ENCODE data around the gene HSPA12B. TPM values are rescaled to one million over a fixed set of nuclear protein-coding genes. Genes with fewer than 3 reads are reported as not detected.

The HSPA12B gene
- total and polyA plus RNA-seq, 8 donors: 14.6 to 31.8 (median 22.9) TPM

GRCh38 chr20:3800256-3800877, 67.9 kb downstream of the HSPA12B start:
- ATAC-seq: no peak
- TF ChIP-seq CTCF (IDR thresholded peaks at IDR 0.05): no peak
- Histone ChIP-seq H3K27me3 (no peaks in the 10 kb centered on the region), H3K27ac (peak overlapping the region; percentile 14 to 21), H3K9me3 (no peaks in the 10 kb centered on the region), H3K4me3 (no peak overlapping the region), H3K36me3 (peaks cover 0 to 76% of the 10 kb centered on the region in 2 donors), H3K4me1 (peaks cover 62 to 91% of the 10 kb centered on the region in 2 donors)
- DNase-seq: no peak
- intact Hi-C loops (cut with DNase I): no loop called here

GRCh38 chr20:3800878-3801260, 68.4 kb downstream of the HSPA12B start:
- Histone ChIP-seq H3K9me3 (no peaks in the 10 kb centered on the region), H3K4me1 (peaks cover 63 to 94% of the 10 kb centered on the region in 2 donors), H3K36me3 (peaks cover 0 to 81% of the 10 kb centered on the region in 2 donors), H3K4me3 (no peak overlapping the region), H3K27ac (peak overlapping the region in 1 of 2 donors; percentile 21), H3K27me3 (no peaks in the 10 kb centered on the region)
- TF ChIP-seq CTCF (IDR thresholded peaks at IDR 0.05): no peak
- no peak for DNase-seq
- no peak for ATAC-seq
- intact Hi-C loops (cut with DNase I): no loop called here

GRCh38 chr20:3801299-3801698, 68.8 kb downstream of the HSPA12B start:
- TF ChIP-seq CTCF (IDR thresholded peaks at IDR 0.05): no peak
- DNase-seq (no peak), ATAC-seq (no peak)
- H3K4me1 ChIP-seq: peaks cover 67 to 98% of the 10 kb centered on the region in 2 donors
- no peak overlapping the region for H3K4me3 ChIP-seq
- no peaks in the 10 kb centered on the region for H3K9me3 ChIP-seq
- H3K27me3 ChIP-seq: no peaks in the 10 kb centered on the region
- peak overlapping the region in 1 of 2 donors; percentile 21 for H3K27ac ChIP-seq
- intact Hi-C loops (cut with DNase I): no loop called here
- H3K36me3 ChIP-seq: peaks cover 0 to 85% of the 10 kb centered on the region in 2 donors

- no peak for TF ChIP-seq CTCF (IDR thresholded peaks at IDR 0.05)
- Histone ChIP-seq H3K9me3 (no peaks in the 10 kb centered on the region), H3K27ac (peak overlapping the region; percentile 21 to 69), H3K36me3 (peaks cover 0 to 85% of the 10 kb centered on the region in 2 donors), H3K4me1 (peaks cover 73 to 99% of the 10 kb centered on the region in 2 donors), H3K4me3 (peak overlapping the region in 1 of 2 donors; percentile 7), H3K27me3 (no peaks in the 10 kb centered on the region)
- ATAC-seq (peak; percentile 8), DNase-seq (peak in 1 of 4 donors; percentile 83)
- intact Hi-C loops (cut with DNase I): no loop called here
Observed at GRCh38 chr20:3801846-3802245, 69.4 kb downstream of the HSPA12B start.

Other genes with a start within 250 kb of the HSPA12B start
- gene GFRA4, start 69.3 kb upstream of the HSPA12B start, total RNA-seq: not detected
- gene GFRA4, start 69.3 kb upstream of the HSPA12B start, polyA plus RNA-seq (ENCODE audit: insufficient read length in 6 of 6): not detected
- gene ADAM33, start 50.7 kb upstream of the HSPA12B start, total RNA-seq: 10 to 100 TPM; 15.4 to 16.5 TPM
- 10 to 100 TPM in 4 of 6 donors, 1 to 10 TPM in 2; 7.4 to 18.6 (median 10.7) TPM for gene ADAM33, start 50.7 kb upstream of the HSPA12B start, polyA plus RNA-seq (ENCODE audit: insufficient read length in 6 of 6)
- gene SIGLEC1, start 20.1 kb upstream of the HSPA12B start, total RNA-seq: 10 to 100 TPM; 22.8 to 45.8 TPM
- gene SIGLEC1, start 20.1 kb upstream of the HSPA12B start, polyA plus RNA-seq (ENCODE audit: insufficient read length in 6 of 6): 1 to 10 TPM; 1.8 to 3.5 (median 2.5) TPM
- gene ADISSP, start 35.1 kb downstream of the HSPA12B start, total RNA-seq: 10 to 100 TPM; 19.4 to 35.6 TPM
- gene ADISSP, start 35.1 kb downstream of the HSPA12B start, polyA plus RNA-seq (ENCODE audit: insufficient read length in 6 of 6): 10 to 100 TPM; 20.9 to 37.3 (median 29.4) TPM
- 1 to 10 TPM in 1 of 2 donors, under 1 TPM in 1; 0.26 to 2.8 TPM for gene SPEF1, start 48.8 kb downstream of the HSPA12B start, total RNA-seq
- 1 to 10 TPM in 4 of 6 donors, under 1 TPM in 2; 0.63 to 4.0 (median 1.9) TPM for gene SPEF1, start 48.8 kb downstream of the HSPA12B start, polyA plus RNA-seq (ENCODE audit: insufficient read length in 6 of 6)
- gene CENPB, start 54.1 kb downstream of the HSPA12B start, total RNA-seq: 10 to 100 TPM; 78.5 to 94.5 TPM
- gene CENPB, start 54.1 kb downstream of the HSPA12B start, polyA plus RNA-seq (ENCODE audit: insufficient read length in 6 of 6): 10 to 100 TPM; 38.0 to 62.1 (median 52.9) TPM
- gene CDC25B, start 63.6 kb downstream of the HSPA12B start, total RNA-seq: 100 to 1,000 TPM; 111 to 121 TPM
- 10 to 100 TPM; 50.8 to 77.9 (median 55.1) TPM for gene CDC25B, start 63.6 kb downstream of the HSPA12B start, polyA plus RNA-seq (ENCODE audit: insufficient read length in 6 of 6)
- gene AP5S1, start 87.9 kb downstream of the HSPA12B start, total RNA-seq: 10 to 100 TPM; 12.7 to 13.6 TPM
- 10 to 100 TPM in 4 of 6 donors, 1 to 10 TPM in 2; 8.3 to 12.0 (median 11.2) TPM for gene AP5S1, start 87.9 kb downstream of the HSPA12B start, polyA plus RNA-seq (ENCODE audit: insufficient read length in 6 of 6)
- gene MAVS, start 114.1 kb downstream of the HSPA12B start, total RNA-seq: 10 to 100 TPM; 37.3 to 38.7 TPM
- 10 to 100 TPM; 25.4 to 33.4 (median 31.2) TPM for gene MAVS, start 114.1 kb downstream of the HSPA12B start, polyA plus RNA-seq (ENCODE audit: insufficient read length in 6 of 6)
- gene PANK2, start 156.7 kb downstream of the HSPA12B start, total RNA-seq: 10 to 100 TPM; 39.4 to 47.8 TPM
- 10 to 100 TPM; 34.1 to 41.0 (median 36.5) TPM for gene PANK2, start 156.7 kb downstream of the HSPA12B start, polyA plus RNA-seq (ENCODE audit: insufficient read length in 6 of 6)

Data from left lung (tissue), 10 donors.